Ishikawa (cell line): ENCODE data around the gene TPP1.

ENCODE experiments used
- CEBPB ChIP-seq: IDR thresholded peaks from 2 replicates; pipeline ENCODE4 v1.6.1; 2012
- CREB1 ChIP-seq: IDR thresholded peaks from 2 replicates; pipeline ENCODE4 v1.6.1; 2012; ENCODE audit warnings: low read depth
- EGR1 ChIP-seq: IDR thresholded peaks from 2 replicates; pipeline ENCODE4 v1.6.1; 2012
- EP300 ChIP-seq: IDR thresholded peaks from 2 replicates; pipeline ENCODE4 v1.6.1; 2012; ENCODE audit warnings: borderline replicate concordance
- FOXM1 ChIP-seq: IDR thresholded peaks from 2 replicates; pipeline ENCODE4 v1.6.1; 2012; ENCODE audit warnings: low read depth, borderline replicate concordance
- NFIC ChIP-seq: IDR thresholded peaks from 2 replicates; pipeline ENCODE4 v1.6.1; 2012
- RAD21 ChIP-seq: IDR thresholded peaks from 2 replicates; pipeline ENCODE4 v1.6.1; 2012; ENCODE audit warnings: low read depth
- TAF1 ChIP-seq: IDR thresholded peaks from 2 replicates; pipeline ENCODE4 v1.6.1; 2012; ENCODE audit warnings: low read depth, mild to moderate bottlenecking
- TCF12 ChIP-seq: IDR thresholded peaks from 2 replicates; pipeline ENCODE4 v1.6.1; 2012; ENCODE audit warnings: low read depth
- TEAD4 ChIP-seq: IDR thresholded peaks from 2 replicates; pipeline ENCODE4 v1.6.1; 2012
- YY1 ChIP-seq: IDR thresholded peaks from 2 replicates; pipeline ENCODE4 v1.6.1; 2012; ENCODE audit warnings: low read depth
- ZBTB7A ChIP-seq: IDR thresholded peaks from 2 replicates; pipeline ENCODE4 v1.6.1; 2012; ENCODE audit warnings: low read depth
- TF ChIP-seq, protein P1 (sequence below): IDR thresholded peaks from 2 replicates; pipeline ENCODE4 v1.6.1; 2012; ENCODE audit warnings: low read depth, mild to moderate bottlenecking
- TF ChIP-seq, protein P2 (sequence below): IDR thresholded peaks from 2 replicates; pipeline ENCODE4 v1.6.1; 2012

DNA sequence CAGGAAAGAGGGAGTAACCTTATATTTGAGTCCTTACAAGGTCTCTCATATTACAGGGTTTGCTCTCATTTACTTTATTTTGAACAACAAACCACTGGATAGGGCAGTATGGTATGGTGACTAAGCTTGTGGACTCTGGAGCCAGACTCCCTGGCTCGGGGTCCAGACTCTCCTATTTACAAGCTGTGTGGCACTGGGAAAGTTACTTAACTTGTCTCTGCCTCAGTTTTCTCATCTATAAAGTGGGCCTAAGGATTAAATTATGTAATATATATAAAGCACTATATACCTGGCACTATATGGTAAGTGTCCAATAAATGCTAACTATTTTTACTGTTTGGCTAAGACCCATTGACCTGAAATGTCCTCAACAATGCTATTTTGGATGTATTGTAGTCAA is 38.1 kb upstream of the TPP1 start:
- no peak for TF ChIP-seq EGR1
- no peak for TF ChIP-seq TCF12
- no peak for TF ChIP-seq YY1
- TF ChIP-seq RAD21: no peak
- no peak for TF ChIP-seq EP300
- TF ChIP-seq CREB1: no peak
- TF ChIP-seq, protein P1, sequence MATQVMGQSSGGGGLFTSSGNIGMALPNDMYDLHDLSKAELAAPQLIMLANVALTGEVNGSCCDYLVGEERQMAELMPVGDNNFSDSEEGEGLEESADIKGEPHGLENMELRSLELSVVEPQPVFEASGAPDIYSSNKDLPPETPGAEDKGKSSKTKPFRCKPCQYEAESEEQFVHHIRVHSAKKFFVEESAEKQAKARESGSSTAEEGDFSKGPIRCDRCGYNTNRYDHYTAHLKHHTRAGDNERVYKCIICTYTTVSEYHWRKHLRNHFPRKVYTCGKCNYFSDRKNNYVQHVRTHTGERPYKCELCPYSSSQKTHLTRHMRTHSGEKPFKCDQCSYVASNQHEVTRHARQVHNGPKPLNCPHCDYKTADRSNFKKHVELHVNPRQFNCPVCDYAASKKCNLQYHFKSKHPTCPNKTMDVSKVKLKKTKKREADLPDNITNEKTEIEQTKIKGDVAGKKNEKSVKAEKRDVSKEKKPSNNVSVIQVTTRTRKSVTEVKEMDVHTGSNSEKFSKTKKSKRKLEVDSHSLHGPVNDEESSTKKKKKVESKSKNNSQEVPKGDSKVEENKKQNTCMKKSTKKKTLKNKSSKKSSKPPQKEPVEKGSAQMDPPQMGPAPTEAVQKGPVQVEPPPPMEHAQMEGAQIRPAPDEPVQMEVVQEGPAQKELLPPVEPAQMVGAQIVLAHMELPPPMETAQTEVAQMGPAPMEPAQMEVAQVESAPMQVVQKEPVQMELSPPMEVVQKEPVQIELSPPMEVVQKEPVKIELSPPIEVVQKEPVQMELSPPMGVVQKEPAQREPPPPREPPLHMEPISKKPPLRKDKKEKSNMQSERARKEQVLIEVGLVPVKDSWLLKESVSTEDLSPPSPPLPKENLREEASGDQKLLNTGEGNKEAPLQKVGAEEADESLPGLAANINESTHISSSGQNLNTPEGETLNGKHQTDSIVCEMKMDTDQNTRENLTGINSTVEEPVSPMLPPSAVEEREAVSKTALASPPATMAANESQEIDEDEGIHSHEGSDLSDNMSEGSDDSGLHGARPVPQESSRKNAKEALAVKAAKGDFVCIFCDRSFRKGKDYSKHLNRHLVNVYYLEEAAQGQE: no peak
- TF ChIP-seq, protein P2, sequence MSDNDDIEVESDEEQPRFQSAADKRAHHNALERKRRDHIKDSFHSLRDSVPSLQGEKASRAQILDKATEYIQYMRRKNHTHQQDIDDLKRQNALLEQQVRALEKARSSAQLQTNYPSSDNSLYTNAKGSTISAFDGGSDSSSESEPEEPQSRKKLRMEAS: no peak
- no peak for TF ChIP-seq FOXM1
- no peak for TF ChIP-seq TEAD4
- no peak for TF ChIP-seq NFIC
- TF ChIP-seq TAF1: no peak
- TF ChIP-seq ZBTB7A: no peak
- TF ChIP-seq CEBPB: no peak
